Kidney (tissue), 14 donors: ENCODE measurements around the gene MCRIP2. TPM values are rescaled to one million over a fixed set of nuclear protein-coding genes. Genes with fewer than 3 reads are reported as not detected.

Experiments
- DNase-seq, 5 donors: peaks; one replicate each; pipeline ENCODE4 v3.0.0-alpha.2; 2013 to 2020
- FAIRE-seq: peaks from 2 replicates; lab custom pipeline; 2012; peaks lifted over from hg19 to GRCh38; lab: Jason Lieb, UNC
- H3K27ac ChIP-seq, 2 donors: one replicate each; pipeline ENCODE4 v1.7.0; 2013; ENCODE audit warnings: low read depth in 2 of 2, low read length in 2 of 2, inconsistent platforms in 1 of 2
- H3K27me3 ChIP-seq: one replicate; pipeline ENCODE4 v1.7.1; 2013; ENCODE audit warnings: low read length, inconsistent platforms; ENCODE audit not compliant: control insufficient read depth, insufficient read depth
- H3K36me3 ChIP-seq, 3 donors: one replicate each; pipeline versions ENCODE4 v1.7.0 to v1.7.1; 2013; ENCODE audit warnings: low read length in 3 of 3, control low read depth in 1 of 3, inconsistent platforms in 1 of 3; ENCODE audit not compliant: insufficient read depth in 3 of 3, control insufficient read depth in 2 of 3
- H3K4me1 ChIP-seq, 3 donors: one replicate each; pipeline versions ENCODE4 v1.7.0 to v1.7.1; 2013; ENCODE audit warnings: low read length in 3 of 3, inconsistent platforms in 1 of 3, low read depth in 1 of 3; ENCODE audit not compliant: control insufficient read depth in 2 of 3, insufficient read depth in 2 of 3
- H3K4me3 ChIP-seq, 3 donors: one replicate each; pipeline versions ENCODE4 v1.7.0 to v1.8.1; 2013; ENCODE audit warnings: low read length in 3 of 3, control low read depth in 1 of 3, inconsistent platforms in 1 of 3
- H3K9ac ChIP-seq, 3 donors: one replicate each; pipeline versions ENCODE4 v1.7.0 to v1.7.1; 2013; ENCODE audit warnings: low read length in 3 of 3, control low read depth in 1 of 3, inconsistent platforms in 1 of 3
- H3K9me3 ChIP-seq, 3 donors: one replicate each; pipeline versions ENCODE4 v1.7.0 to v1.7.1; 2013; ENCODE audit warnings: low read length in 3 of 3, control low read depth in 1 of 3, inconsistent platforms in 1 of 3; ENCODE audit not compliant: control insufficient read depth in 2 of 3, insufficient read depth in 1 of 3
- intact Hi-C: fragments of 100-400 bp; cut with DNase I; formaldehyde crosslinking; loops from one replicate; pipeline ENCODE4 v1.11.1; 2022
- polyA plus RNA-seq: library from polyadenylated mRNA; stranded (reverse); fragments of 350-450 nt; fragmentation: Illumina TruSeq; extraction: RNeasy Lipid Tissue Mini Kit (QIAGEN cat#74804); gene quantifications from one replicate; pipeline ENCODE4 v1.2.3, GENCODE V29; 2014; ENCODE audit warnings: low read depth, low replicate concordance; ENCODE audit not compliant: insufficient read depth
- total RNA-seq: library from RNA; stranded (reverse); fragmentation: NEBNext Ultra II Directional; extraction: Animal tissue kit (Norgen Biotek cat#: 25700); gene quantifications from one replicate; pipeline ENCODE4 v1.2.1, GENCODE V29; 2021
- TF ChIP-seq, protein P1 (sequence below): IDR thresholded peaks from 3 replicates; pipeline ENCODE4 v1.5.1; 2012; ENCODE audit warnings: mild to moderate bottlenecking, moderate library complexity, borderline replicate concordance; ENCODE audit not compliant: insufficient read depth; ENCODE audit errors: extremely low read depth
- donor health status: control.
- donor health status: control.
- donor health status: control.
- donor health status: control.
- donor health status: control.
- donor health status: DM: yes; HTN: yes; CAD: no.
- donor health status: Normal renal cell carcinoma (clear cell type).

MCRIP2 gene
- total and polyA plus RNA-seq, 2 donors from 2014 or later, result 36.9 to 265 TPM

DNA sequence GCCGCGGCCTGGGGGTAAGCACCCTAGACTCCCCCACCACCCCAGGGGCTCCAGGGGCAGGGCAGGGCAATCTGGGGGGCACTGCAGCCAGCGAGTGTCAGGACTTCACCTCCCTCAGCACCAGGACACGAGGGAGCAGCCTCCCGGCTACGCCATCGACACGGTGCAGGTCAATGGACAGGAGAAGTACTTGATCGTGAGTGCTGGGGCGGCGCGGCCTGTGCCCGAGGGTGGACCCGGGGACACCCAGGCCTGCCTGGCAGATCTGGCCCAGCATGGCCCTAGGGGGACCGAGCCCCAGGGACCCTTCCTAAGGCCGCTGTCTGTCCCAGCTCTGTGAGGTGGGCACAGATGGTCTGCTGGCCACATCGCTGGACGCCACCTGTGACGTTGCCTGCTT is 30.7 kb downstream of the MCRIP2 start:
- no peak for FAIRE-seq
- Histone ChIP-seq H3K36me3 (peaks cover 0 to 12% (median 10%) of the 10 kb centered on the region in 3 donors), H3K4me3 (no peak overlapping the region), H3K27ac (no peak overlapping the region), H3K27me3 (no peaks in the 10 kb centered on the region), H3K9me3 (no peaks in the 10 kb centered on the region), H3K4me1 (peaks cover 0 to 17% (median 4%) of the 10 kb centered on the region in 3 donors), H3K9ac (no peak overlapping the region)
- DNase-seq, result no peak
- TF ChIP-seq, protein P1, sequence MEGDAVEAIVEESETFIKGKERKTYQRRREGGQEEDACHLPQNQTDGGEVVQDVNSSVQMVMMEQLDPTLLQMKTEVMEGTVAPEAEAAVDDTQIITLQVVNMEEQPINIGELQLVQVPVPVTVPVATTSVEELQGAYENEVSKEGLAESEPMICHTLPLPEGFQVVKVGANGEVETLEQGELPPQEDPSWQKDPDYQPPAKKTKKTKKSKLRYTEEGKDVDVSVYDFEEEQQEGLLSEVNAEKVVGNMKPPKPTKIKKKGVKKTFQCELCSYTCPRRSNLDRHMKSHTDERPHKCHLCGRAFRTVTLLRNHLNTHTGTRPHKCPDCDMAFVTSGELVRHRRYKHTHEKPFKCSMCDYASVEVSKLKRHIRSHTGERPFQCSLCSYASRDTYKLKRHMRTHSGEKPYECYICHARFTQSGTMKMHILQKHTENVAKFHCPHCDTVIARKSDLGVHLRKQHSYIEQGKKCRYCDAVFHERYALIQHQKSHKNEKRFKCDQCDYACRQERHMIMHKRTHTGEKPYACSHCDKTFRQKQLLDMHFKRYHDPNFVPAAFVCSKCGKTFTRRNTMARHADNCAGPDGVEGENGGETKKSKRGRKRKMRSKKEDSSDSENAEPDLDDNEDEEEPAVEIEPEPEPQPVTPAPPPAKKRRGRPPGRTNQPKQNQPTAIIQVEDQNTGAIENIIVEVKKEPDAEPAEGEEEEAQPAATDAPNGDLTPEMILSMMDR, result no peak
- intact Hi-C loops, result no loop called here

DNA sequence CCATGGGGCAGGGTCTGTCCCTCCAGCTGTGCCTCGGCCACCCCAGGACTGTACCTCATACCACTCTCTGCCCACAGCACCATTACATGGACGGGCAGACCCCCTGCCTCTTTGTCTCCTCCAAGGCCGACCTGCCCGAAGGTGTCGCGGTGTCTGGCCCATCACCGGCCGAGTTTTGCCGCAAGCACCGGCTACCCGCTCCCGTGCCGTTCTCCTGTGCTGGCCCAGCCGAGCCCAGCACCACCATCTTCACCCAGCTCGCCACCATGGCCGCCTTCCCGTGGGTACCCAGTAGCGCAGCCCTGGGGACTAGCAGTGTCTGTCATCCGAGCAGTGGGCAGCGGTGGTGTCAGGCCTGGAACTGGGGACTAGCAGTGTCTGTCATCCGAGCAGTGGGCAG is 31.2 kb downstream of the MCRIP2 start:
- no peaks in the 10 kb centered on the region for H3K27me3 ChIP-seq
- H3K9ac ChIP-seq, result no peak overlapping the region
- TF ChIP-seq, protein P1, result no peak
- no peak for DNase-seq
- peaks cover 0 to 15% (median 0%) of the 10 kb centered on the region in 3 donors for H3K4me1 ChIP-seq
- H3K27ac ChIP-seq, result no peak overlapping the region
- no peaks in the 10 kb centered on the region for H3K9me3 ChIP-seq
- no peak for FAIRE-seq
- intact Hi-C loops, result no loop called here
- peaks cover 0 to 12% (median 10%) of the 10 kb centered on the region in 3 donors for H3K36me3 ChIP-seq
- no peak overlapping the region for H3K4me3 ChIP-seq

DNA sequence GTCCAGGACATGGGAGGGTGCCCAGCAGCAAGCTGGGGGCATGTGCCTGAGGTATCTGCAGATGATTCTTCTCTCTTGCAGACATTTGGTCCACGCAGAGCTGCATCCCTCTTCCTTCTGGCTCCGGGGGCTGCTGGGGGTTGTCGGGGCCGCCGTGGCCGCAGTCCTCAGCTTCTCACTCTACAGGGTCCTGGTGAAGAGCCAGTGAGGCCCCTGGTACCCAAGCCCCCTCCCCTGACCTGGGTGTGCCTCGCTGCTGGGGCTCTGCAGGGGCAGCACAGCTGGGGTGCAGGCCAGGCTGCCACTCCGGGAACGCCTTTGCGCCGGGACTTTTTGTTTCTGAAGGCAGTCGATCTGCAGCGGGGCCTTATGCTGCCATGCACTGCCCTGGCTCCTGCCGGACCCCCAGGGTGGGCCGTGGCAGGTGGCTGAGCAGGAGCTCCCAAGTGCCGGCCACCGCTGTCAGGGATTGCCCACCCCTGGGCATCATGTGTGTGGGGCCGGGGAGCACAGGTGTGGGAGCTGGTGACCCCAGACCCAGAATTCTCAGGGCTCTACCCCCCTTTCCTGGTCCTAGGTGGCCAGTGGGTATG is 31.9 kb downstream of the MCRIP2 start:
- Histone ChIP-seq H3K9me3 (no peaks in the 10 kb centered on the region), H3K4me3 (no peak overlapping the region), H3K27ac (no peak overlapping the region), H3K9ac (no peak overlapping the region), H3K27me3 (no peaks in the 10 kb centered on the region), H3K4me1 (peaks cover 0 to 15% (median 0%) of the 10 kb centered on the region in 3 donors), H3K36me3 (peaks cover 0 to 12% (median 10%) of the 10 kb centered on the region in 3 donors)
- FAIRE-seq (no peak), DNase-seq (no peak)
- intact Hi-C loops, result no loop called here
- TF ChIP-seq, protein P1, result no peak
